Measurements from ENCODE around the gene ATP10A.

- TF ChIP-seq CTCF (IDR thresholded peaks at IDR 0.05) (no peak), POLR2AphosphoS5 (IDR thresholded peaks at IDR 0.05) (no peak), POLR2A (IDR thresholded peaks at IDR 0.05) (no peak)
These were observed 65.6 kb downstream of the ATP10A start for GRCh38 chr15:25797511-25797935.
